ENCODE data around the gene PAQR8. TPM values are rescaled to one million over a fixed set of nuclear protein-coding genes. Genes with fewer than 3 reads are reported as not detected.
"Not testable (repeated sequence)": the region's sequence is repeated elsewhere in the genome, so short reads cannot be mapped to it uniquely, and the experiment has no call there.

PAQR8 gene
- total RNA-seq, 2 donors from 2014 or later = 3.6 to 7.7 TPM

DNA sequence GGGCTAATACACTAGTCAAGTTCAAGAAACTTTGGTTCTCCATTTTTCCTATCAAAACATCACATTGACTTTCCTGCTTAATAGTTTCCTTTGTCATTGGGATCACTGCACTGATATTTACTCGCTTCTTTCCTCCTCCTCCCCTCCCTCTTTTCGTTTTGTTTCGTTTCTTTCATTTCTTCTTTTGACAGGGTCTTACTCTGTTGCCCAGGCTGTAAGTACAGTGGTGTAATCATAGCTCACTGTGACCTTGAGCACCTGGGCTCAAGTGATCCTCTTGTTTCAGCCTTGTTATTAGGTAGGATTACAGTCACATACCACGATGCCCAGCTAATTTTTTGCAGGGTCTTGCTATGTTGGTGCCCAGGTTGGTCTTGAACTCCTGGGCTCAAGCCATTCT, 12.3 kb downstream of the PAQR8 start:
- peak overlapping the region; percentile 6 for H3K27ac Mint-ChIP-seq
- DNase-seq (no peak), ATAC-seq (no peak)
- peaks cover 61% of the 10 kb centered on the region for H3K4me1 Mint-ChIP-seq
- H3K9me3 ChIP-seq (ENCODE audit: control insufficient read depth, low read length, poor library complexity, severe bottlenecking) = no peaks in the 10 kb centered on the region
- H3K27me3 Mint-ChIP-seq = no peaks in the 10 kb centered on the region
- peaks cover 5% of the 10 kb centered on the region for H3K36me3 Mint-ChIP-seq (ENCODE audit: low read depth)
- no peak overlapping the region for H3K4me3 Mint-ChIP-seq

DNA sequence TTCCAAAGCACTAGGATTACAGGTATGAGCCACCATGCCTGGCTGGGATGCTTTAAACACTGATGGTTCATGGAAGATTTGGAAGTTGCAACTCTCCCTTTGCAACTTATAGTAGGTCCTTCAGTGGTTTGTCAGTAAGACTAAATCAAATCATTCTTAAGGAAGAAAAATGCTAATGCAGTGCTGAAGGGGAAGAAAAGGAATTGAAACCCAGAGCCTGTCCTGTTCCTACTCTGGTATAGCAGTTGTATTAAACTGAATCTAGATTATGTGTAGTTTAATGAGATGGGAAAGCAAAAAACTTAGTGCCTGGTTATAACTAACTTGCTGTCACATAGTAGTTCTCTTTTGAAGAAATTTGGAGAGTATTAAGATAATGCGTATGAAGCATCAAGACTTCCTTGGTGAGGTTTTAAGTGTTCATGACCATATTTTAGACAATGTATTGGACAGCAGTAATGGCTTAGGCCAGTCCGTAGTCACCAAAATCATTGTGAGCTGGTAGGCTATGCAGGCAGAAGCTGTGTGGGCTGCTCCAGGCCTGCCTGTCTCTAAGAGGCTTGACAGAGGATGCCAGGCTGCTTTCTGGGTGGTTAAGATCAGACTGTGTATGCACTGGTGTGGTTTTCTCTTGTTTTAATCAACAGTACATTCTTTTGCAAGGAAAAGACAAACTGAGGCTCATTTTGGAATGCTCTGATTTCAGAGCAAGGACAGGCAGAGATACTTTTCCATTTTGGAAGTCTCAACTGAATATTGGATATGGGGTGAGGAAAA, 14.0 kb downstream of the PAQR8 start:
- ATAC-seq (peak; percentile 78), DNase-seq (no peak)
- no peaks in the 10 kb centered on the region for H3K9me3 ChIP-seq (ENCODE audit: control insufficient read depth, low read length, poor library complexity, severe bottlenecking)
- peaks cover 5% of the 10 kb centered on the region for H3K36me3 Mint-ChIP-seq (ENCODE audit: low read depth)
- H3K4me1 Mint-ChIP-seq = peaks cover 52% of the 10 kb centered on the region
- H3K27me3 Mint-ChIP-seq = no peaks in the 10 kb centered on the region
- H3K27ac Mint-ChIP-seq = peak overlapping the region; percentile 93
- H3K4me3 Mint-ChIP-seq = peak overlapping the region; percentile 59

DNA sequence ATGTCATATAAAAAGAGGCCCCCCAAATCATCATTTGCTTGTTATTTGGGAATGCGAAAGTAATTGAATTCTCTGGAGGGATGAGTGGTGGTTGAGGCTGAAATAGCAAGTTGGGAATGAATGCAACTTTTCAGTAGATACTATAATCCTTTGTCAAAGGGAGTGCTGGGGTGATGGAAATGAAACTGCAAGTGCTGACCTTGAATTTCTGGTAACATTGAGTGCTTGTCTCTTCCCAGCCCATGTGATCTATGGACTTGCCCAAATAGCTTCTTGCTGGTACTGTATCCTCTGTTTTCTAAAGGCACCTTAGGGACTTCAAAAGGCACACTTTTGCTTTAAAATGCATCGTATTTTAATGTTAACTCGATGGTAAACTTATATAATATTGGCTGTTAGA, 14.8 kb downstream of the PAQR8 start:
- Mint-ChIP-seq H3K36me3 (ENCODE audit: low read depth) (peaks cover 5% of the 10 kb centered on the region), H3K4me1 (peaks cover 53% of the 10 kb centered on the region)

DNA sequence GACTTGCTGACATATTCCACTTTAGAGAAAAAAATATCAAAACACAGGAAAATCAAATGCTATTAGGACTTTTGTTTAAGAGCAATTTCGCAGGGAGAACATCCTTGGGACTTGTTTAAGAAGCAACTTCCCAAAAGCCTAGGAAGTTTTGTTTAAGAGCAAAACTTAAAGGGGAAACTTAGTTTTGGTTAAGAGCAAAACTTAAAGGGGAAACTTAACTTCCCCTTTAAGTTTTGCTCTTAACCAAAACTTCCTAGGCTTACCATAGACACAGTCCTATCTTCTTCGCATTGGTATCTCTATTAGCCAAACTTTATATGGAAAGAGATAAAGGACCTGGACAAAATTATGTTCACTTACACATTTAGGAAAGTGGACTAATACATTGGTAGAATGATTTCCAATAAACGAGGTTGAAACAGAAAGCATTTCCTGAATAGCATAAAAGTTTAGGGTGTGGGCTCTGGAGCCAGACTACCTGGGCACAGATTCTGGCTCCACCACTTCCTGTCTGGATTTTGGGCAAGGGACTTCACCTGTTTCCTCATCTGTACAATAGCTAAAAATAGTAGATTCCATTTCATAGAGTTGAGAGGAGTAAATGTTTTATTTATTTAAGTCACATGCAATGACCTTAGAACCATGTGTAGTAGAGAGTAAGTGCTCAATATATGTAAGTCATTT, 15.7 kb downstream of the PAQR8 start:
- Mint-ChIP-seq H3K4me3 (peak overlapping the region; percentile 49), H3K27ac (peak overlapping the region; percentile 93), H3K27me3 (no peaks in the 10 kb centered on the region), H3K36me3 (ENCODE audit: low read depth) (peaks cover 5% of the 10 kb centered on the region), H3K4me1 (peaks cover 48% of the 10 kb centered on the region)
- ATAC-seq (peak; percentile 41), DNase-seq (no peak)
- no peaks in the 10 kb centered on the region for H3K9me3 ChIP-seq (ENCODE audit: control insufficient read depth, low read length, poor library complexity, severe bottlenecking)

More for the DNA sequence above, 14.8 kb downstream of the PAQR8 start:
- no peak for DNase-seq
- ATAC-seq = no peak
- Mint-ChIP-seq H3K4me3 (peak overlapping the region; percentile 55), H3K27me3 (no peaks in the 10 kb centered on the region), H3K27ac (peak overlapping the region; percentile 93)
- no peaks in the 10 kb centered on the region for H3K9me3 ChIP-seq (ENCODE audit: control insufficient read depth, low read length, poor library complexity, severe bottlenecking)

DNA sequence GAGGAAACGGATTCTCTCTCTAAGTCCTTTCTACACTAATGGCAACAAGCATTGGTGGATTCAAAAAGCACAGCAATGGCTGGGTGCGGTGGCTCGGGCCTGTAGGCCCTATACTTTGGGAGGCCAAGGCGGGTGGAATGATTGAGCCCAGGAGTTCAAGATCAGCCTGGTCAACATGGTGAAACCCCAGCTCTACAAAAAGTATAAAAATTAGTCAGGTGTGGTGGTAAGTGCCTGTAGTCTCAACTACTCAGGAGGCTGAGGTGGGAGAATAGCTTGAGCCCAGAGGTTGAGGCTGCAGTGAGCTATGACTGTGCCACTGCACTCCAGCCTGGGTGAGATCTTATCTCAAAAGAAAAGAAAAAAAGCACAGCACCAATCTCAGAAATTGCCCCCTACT, 19.3 kb downstream of the PAQR8 start:
- ATAC-seq = no peak
- Mint-ChIP-seq H3K27ac (peak overlapping the region; percentile 63), H3K36me3 (ENCODE audit: low read depth) (peaks cover 2% of the 10 kb centered on the region), H3K4me1 (peaks cover 37% of the 10 kb centered on the region), H3K27me3 (no peaks in the 10 kb centered on the region), H3K4me3 (no peak overlapping the region)
- no peak for DNase-seq
- no peaks in the 10 kb centered on the region for H3K9me3 ChIP-seq (ENCODE audit: control insufficient read depth, low read length, poor library complexity, severe bottlenecking)

DNA sequence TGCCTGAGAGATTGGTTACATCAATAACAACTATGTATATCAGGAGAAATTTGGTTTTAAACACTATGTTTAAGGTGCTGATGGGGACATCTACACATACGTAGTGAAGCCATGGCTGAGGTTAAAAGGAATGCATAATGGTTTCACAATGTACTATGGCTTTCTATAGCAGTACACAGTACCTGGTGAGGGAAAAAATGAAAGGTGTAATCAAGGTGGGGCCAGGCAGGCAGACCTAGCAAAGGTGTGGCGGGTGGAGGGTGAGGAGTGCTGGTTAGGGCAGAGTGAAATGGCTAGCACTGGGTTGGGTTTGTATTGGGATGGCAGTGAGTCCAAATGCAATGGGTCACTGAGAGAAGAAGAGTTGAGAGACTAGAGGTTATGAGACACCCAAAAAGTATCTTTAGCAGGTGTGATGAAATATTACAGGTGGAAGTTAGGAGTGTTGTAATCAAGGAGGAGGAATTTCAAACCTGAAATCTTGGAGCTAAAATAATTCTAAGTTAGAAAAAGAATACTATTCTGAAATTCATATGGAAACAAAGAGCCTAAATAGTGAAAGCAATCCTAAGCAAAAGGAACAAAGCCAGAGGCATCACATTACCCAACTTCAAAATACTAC, 22.3 kb downstream of the PAQR8 start:
- peaks cover 27% of the 10 kb centered on the region for H3K4me1 Mint-ChIP-seq
- no peaks in the 10 kb centered on the region for H3K27me3 Mint-ChIP-seq
- H3K9me3 ChIP-seq (ENCODE audit: control insufficient read depth, low read length, poor library complexity, severe bottlenecking) = no peaks in the 10 kb centered on the region
- H3K27ac Mint-ChIP-seq = peak overlapping the region; percentile 12
- no peak overlapping the region for H3K4me3 Mint-ChIP-seq
- H3K36me3 Mint-ChIP-seq (ENCODE audit: low read depth) = no peaks in the 10 kb centered on the region
- ATAC-seq (no peak), DNase-seq (no peak)

DNA sequence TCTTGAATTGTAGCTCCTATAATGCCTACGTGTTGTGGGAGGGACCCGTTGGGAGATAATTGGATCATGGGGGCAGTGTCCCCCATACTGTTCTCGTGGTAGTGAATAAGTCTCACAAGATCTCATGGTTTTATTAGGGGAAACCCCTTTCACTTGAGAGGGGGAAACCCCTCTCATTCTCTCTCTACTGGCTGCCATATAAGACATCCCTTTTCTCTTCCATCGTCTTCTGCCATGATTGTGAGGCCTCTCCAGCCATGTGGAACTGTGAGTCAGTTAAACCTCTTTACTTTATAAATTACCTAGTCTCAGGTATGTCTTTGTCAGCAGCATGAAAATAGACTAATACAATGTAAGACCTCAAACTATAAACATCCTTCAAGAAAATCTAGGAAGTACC, 23.1 kb downstream of the PAQR8 start:
- H3K27me3 Mint-ChIP-seq = no peaks in the 10 kb centered on the region
- no peak overlapping the region for H3K4me3 Mint-ChIP-seq
- H3K9me3 ChIP-seq (ENCODE audit: control insufficient read depth, low read length, poor library complexity, severe bottlenecking) = no peaks in the 10 kb centered on the region
- no peak overlapping the region for H3K27ac Mint-ChIP-seq
- no peaks in the 10 kb centered on the region for H3K36me3 Mint-ChIP-seq (ENCODE audit: low read depth)
- ATAC-seq (no peak), DNase-seq (no peak)
- H3K4me1 Mint-ChIP-seq = peaks cover 32% of the 10 kb centered on the region

DNA sequence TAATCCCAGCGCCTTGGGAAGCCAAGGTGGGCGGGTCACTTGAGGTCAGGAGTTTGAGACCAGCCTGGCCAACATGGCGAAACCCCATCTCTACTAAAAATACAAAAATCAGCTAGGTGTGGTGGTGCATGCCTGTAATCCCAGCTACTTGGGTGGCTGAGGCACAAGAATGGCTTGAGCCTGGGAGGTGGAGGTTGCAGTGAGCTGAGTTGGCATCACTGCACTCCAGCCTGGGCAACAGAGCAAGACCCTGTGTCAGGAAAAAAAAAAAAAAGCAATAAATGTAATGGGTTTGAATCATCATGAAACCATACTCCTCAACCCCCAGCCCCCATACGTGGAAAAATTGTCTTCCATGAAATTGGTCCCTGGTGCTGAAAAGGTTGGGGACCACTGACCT, 26.2 kb downstream of the PAQR8 start:
- peak overlapping the region; percentile 97 for H3K27ac Mint-ChIP-seq
- peaks cover 49% of the 10 kb centered on the region for H3K4me1 Mint-ChIP-seq
- DNase-seq; H3K36me3 Mint-ChIP-seq (ENCODE audit: low read depth); ATAC-seq; H3K4me3 Mint-ChIP-seq; H3K9me3 ChIP-seq (ENCODE audit: control insufficient read depth, low read length, poor library complexity, severe bottlenecking); H3K27me3 Mint-ChIP-seq: not testable (repeated sequence)

DNA sequence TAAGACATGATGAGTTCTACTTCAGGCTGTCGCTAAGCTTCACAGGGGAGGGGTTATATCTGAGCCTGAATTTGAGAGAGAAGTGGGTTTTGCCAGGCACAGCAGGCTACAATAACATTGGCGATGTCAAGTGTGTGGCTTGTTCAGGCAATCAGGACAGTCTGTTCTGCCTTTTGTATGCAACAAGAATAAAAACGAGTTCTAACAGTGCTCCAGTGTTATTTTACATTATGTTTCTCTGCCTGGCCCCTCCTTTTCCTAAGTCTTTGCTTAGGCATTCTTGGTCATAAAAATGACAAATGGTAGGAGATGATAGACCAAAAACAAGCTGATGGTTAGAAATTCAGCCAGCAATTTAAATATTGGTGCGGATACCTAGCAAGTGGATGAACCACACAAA, 26.8 kb downstream of the PAQR8 start:
- Mint-ChIP-seq H3K27ac (peak overlapping the region; percentile 97), H3K36me3 (ENCODE audit: low read depth) (no peaks in the 10 kb centered on the region), H3K27me3 (no peaks in the 10 kb centered on the region), H3K4me1 (peaks cover 51% of the 10 kb centered on the region), H3K4me3 (peak overlapping the region; percentile 86)
- ATAC-seq (no peak), DNase-seq (no peak)
- no peaks in the 10 kb centered on the region for H3K9me3 ChIP-seq (ENCODE audit: control insufficient read depth, low read length, poor library complexity, severe bottlenecking)

DNA sequence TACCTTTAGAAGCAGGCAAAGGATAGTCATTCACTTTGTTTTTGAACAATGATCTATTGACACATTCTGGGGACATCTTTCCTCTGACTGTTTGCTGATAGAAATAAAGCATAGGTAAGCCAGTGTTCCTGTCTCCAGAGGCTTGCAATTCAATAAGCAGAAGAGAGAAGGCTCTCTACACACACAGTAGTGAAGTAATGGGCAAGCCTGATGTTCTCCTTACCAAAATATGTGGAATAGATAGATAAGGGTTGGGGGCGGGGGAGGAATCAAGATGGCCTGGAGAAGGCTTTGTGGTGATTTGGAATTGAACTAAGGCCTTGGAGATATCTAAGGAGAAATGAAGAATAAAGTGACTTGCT, 27.3 kb downstream of the PAQR8 start:
- Mint-ChIP-seq H3K36me3 (ENCODE audit: low read depth) (no peaks in the 10 kb centered on the region), H3K27me3 (no peaks in the 10 kb centered on the region), H3K27ac (peak overlapping the region; percentile 97), H3K4me3 (peak overlapping the region; percentile 86), H3K4me1 (peaks cover 53% of the 10 kb centered on the region)
- DNase-seq = no peak
- H3K9me3 ChIP-seq (ENCODE audit: control insufficient read depth, low read length, poor library complexity, severe bottlenecking) = no peaks in the 10 kb centered on the region
- ATAC-seq = no peak

DNA sequence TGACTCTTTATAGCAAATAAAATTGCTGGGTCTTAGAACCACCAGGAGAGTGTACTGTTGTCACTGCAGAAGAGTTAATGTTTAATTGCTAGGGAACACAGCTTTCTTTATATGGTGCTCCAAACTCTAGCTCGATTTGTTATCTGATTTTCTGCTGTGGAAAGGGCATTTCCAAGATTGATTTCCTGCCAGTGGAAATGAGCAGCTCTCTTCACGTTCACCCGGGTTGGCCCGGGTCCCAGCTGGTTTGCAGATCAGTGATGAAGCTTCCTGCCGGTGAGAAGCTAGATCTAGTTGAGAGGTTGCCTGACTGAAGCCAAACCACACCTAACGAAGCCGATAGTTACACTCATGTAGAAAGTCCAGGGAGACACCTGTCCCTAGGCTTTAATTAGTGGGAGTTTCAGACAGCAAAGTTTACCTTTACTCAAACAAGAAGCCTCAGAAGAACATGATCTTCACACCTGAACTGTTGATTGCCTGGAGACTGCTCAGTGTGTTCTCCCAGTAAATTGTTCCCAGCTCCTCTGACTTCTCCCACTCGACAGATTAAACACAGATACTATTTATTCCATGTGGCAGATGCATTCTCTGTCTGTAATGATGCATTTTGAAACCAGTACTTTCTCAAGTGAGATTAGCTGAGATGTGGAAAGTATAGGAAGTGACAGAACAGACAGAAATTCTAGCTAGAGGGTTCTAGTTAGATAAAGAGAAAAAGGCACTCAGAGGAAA, 27.8 kb downstream of the PAQR8 start:
- H3K27ac Mint-ChIP-seq = peak overlapping the region; percentile 97
- H3K4me1 Mint-ChIP-seq = peaks cover 56% of the 10 kb centered on the region
- no peaks in the 10 kb centered on the region for H3K36me3 Mint-ChIP-seq (ENCODE audit: low read depth)
- no peaks in the 10 kb centered on the region for H3K9me3 ChIP-seq (ENCODE audit: control insufficient read depth, low read length, poor library complexity, severe bottlenecking)
- H3K4me3 Mint-ChIP-seq = peak overlapping the region; percentile 86
- DNase-seq (peak; percentile 19 to 63 (median 46)), ATAC-seq (peak; percentile 61)
- no peaks in the 10 kb centered on the region for H3K27me3 Mint-ChIP-seq

DNA sequence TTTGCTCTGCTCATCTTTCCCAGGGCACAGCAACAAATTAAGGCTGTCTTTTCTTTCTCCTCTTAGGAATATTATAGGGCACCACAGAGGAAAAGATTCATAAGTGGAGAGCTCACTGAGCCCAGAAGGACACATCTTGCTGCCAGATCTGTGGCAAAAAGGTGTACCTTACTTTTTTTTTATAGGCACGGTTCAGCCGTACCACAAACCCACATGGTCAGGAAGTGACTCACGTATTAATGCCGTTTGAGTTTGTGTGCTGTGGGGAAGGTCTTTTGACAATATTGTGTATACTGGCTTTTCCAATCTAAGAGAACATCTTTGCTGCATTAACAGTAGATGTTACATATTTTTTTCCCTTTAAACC, 28.4 kb downstream of the PAQR8 start:
- peak overlapping the region; percentile 97 for H3K27ac Mint-ChIP-seq
- ATAC-seq = peak; percentile 72

DNA sequence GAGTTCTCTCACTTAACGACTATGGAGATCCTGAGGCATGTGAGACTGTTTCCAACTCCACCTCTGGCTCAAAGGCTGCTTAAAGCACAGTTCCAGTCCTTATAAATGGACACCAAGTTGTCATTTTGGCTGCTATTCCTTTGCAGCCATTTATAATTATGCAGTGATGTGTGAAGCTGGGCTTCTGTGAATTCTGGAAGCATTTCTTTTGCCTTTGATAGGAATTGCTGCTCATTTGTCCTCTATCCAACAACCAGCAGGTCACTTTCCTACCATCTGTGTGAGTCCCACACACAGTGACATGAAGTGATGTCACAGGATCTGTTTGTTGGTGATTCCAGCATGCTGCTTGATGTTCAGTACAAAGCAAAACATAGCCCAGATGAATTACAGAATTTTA, 29.6 kb downstream of the PAQR8 start:
- H3K4me1 Mint-ChIP-seq = peaks cover 57% of the 10 kb centered on the region
- H3K27me3 Mint-ChIP-seq = no peaks in the 10 kb centered on the region
- DNase-seq (no peak), ATAC-seq (no peak)
- no peaks in the 10 kb centered on the region for H3K36me3 Mint-ChIP-seq (ENCODE audit: low read depth)
- H3K9me3 ChIP-seq (ENCODE audit: control insufficient read depth, low read length, poor library complexity, severe bottlenecking) = no peaks in the 10 kb centered on the region
- peak overlapping the region; percentile 97 for H3K27ac Mint-ChIP-seq
- no peak overlapping the region for H3K4me3 Mint-ChIP-seq

More for the DNA sequence above, 28.4 kb downstream of the PAQR8 start:
- Mint-ChIP-seq H3K36me3 (ENCODE audit: low read depth) (no peaks in the 10 kb centered on the region), H3K4me1 (peaks cover 56% of the 10 kb centered on the region), H3K4me3 (peak overlapping the region; percentile 86), H3K27me3 (no peaks in the 10 kb centered on the region)
- H3K9me3 ChIP-seq (ENCODE audit: control insufficient read depth, low read length, poor library complexity, severe bottlenecking) = no peaks in the 10 kb centered on the region
- peak; percentile 19 to 50 (median 20) for DNase-seq

Data from T-helper 17 cell (primary cell).